Epithelial cell of proximal tubule (primary cell): ENCODE measurements around the gene FMNL1. TPM values are rescaled to one million over a fixed set of nuclear protein-coding genes. Genes with fewer than 3 reads are reported as not detected.

ENCODE experiments used
- DNase-seq: peaks from one replicate; pipeline ENCODE4 v3.0.0-alpha.2; 2011; ENCODE audit warnings: low read depth
- H3K4me3 ChIP-seq: 2 replicates; pipeline ENCODE4 v1.5.1; 2011; ENCODE audit warnings: low read depth, mild to moderate bottlenecking, low read length
- total RNA-seq: library from RNA; depleted of rRNA; stranded (reverse); fragments of >200 nt; gene quantifications from 2 replicates; pipeline ENCODE4 v1.2.3, GENCODE V29; 2015
- TF ChIP-seq, protein P1 (sequence below): conservative IDR thresholded peaks from 2 replicates; pipeline ENCODE4 v1.5.1; 2012; ENCODE audit warnings: low read depth, mild to moderate bottlenecking, low read length

FMNL1 gene
- total RNA-seq, 1 donor from 2014 or later, result 5.7 TPM

DNA sequence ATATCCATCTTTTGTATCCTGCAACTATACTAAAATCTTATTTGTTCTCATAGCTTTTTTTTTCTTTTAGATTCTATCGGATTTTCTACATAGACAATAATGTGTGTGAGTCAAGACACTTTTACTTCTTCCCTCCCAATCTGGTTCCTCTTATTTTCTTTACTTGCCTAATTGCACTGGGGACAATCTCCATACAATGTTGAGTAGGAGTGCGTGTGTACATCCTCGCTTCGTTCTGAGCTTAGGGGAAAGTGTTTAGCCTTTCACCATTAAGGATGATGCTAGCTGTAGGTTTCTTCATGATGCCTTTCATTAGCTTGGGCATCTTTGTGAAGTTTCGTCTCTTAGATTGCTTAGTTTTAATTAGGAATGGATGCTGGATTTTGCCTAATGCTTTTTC is 37.3 kb downstream of the FMNL1 start:
- TF ChIP-seq, protein P1, sequence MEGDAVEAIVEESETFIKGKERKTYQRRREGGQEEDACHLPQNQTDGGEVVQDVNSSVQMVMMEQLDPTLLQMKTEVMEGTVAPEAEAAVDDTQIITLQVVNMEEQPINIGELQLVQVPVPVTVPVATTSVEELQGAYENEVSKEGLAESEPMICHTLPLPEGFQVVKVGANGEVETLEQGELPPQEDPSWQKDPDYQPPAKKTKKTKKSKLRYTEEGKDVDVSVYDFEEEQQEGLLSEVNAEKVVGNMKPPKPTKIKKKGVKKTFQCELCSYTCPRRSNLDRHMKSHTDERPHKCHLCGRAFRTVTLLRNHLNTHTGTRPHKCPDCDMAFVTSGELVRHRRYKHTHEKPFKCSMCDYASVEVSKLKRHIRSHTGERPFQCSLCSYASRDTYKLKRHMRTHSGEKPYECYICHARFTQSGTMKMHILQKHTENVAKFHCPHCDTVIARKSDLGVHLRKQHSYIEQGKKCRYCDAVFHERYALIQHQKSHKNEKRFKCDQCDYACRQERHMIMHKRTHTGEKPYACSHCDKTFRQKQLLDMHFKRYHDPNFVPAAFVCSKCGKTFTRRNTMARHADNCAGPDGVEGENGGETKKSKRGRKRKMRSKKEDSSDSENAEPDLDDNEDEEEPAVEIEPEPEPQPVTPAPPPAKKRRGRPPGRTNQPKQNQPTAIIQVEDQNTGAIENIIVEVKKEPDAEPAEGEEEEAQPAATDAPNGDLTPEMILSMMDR, result no peak
- DNase-seq, result no peak
- H3K4me3 ChIP-seq, result no peak overlapping the region

DNA sequence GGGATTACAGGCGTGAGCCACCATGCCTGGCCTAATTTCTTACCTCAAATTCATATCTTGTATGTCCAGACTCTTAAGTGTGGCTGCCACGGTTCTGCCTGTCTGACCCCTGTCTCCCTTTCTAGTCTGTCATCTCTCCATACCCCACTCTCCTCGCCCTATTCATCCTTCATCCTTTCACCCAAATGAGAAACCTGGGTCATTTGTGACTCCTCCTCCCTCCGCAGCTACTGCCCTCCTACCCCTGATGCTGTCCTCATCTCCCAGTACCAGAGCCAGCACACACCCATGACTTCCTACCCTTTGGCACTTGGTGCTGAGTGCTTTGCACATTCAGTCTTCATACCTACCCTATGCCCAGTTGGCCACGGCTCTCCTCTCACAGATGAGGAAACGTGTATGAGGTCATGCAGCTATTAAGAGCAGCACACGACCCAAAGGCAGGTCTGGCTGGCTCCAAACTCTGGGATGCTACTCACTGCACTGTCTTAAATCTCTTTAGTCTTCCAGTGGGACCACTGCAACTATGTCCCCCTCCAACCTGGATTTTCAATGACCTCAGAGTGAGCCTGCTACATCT is 38.6 kb downstream of the FMNL1 start:
- TF ChIP-seq, protein P1, result no peak
- no peak for DNase-seq
- no peak overlapping the region for H3K4me3 ChIP-seq

DNA sequence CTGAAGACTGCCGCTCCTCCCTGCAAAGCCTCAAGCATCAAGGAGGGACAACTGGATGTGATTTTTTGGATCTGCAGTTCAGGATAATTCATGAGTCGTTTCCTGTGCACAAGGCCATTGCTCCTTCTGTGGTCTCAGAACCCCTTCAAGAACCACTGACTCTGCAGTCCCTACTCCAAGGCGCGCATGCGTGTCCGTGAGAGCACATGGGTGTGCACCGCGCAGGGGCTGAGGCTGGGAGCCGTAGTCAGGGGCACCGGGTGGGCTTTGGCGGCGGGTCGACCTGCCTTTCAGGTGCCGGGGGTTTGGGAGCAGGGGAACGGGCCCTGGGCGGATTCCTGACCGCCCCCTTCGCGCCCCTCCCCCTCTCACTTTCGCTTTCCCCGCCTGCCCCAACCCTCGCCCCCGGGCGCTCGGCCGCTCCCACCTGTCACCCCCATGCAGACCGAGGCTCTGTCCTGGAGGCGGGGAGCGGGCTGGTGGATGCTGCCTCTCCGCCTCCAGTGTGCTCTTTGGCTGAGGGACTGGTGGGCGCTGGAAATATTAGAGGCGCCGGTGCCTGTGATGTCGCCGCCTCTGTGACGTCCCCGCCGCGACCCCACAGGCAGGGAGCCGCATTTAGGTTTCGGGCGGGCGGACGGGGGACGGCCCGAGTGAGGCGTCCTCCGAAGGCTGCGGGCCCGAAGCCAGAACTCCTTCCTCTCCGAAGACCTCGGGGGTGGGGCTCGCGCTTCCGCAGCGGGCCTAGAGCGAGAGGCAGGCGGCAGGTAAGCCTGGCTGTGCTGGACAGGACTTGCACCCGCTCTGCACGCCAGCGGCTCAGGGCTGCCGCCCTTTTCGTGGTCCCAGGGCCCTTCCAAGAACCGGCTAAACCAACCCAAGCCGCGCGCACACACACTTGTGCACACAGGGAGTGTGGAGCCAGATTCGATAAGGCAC is 40.2 kb downstream of the FMNL1 start, which contains the start of gene SPATA32:
Gene SPATA32, minus strand, starts transcription at position 518 of the 939 bp plus-strand sequence. Its CDS starts 78 bp downstream, at position 440.
- TF ChIP-seq, protein P1, result no peak
- H3K4me3 ChIP-seq, result peak within 1 kb of the TSS; percentile 54
- DNase-seq, result no peak

DNA sequence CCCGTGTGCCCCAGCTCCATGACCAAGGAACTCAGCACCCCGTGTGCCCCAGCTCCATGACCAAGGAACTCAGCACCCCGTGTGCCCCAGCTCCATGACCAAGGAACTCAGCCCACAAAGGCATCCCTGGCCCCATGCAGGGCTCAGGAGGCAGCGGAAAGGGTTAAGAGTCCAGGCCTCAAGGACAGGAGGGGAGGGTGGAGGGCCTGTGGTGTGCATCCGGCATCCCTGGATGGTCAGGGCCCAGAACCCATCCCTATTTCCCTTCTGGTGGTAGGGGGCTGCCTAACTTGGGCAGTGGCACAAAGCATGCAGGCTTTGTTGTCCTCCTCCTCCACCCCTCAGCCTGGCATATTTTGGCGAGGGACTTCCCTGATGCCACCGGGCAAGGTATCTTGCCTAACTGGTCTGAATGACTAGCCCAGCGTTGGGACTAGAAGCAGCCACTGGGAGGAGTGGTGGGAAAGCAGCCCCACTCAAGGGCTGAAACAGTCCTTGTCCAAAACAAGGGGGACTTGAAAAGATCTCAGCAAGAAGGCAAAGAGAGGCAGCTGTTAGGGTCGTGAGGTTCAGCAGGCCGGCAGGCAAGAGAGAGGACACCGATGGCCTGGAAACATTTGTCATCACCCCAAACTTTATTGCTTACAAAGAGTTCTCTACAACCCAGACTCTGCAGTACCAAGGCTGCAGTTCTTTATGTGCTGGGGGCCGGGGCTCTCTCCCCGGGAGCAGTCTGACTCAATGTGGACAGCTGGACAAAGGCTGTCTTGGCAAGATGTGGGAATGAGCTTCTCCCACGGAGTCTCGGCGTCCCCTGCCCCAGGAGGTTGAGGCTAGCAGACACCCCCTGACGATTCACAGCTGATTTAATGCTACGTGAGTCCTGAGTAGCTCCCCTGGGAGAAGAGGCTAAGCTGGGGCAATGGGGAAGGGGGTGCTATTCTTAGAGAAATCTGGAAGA is 41.1 kb downstream of the FMNL1 start:
- H3K4me3 ChIP-seq, result no peak overlapping the region
- no peak for DNase-seq
- TF ChIP-seq, protein P1, result no peak

DNA sequence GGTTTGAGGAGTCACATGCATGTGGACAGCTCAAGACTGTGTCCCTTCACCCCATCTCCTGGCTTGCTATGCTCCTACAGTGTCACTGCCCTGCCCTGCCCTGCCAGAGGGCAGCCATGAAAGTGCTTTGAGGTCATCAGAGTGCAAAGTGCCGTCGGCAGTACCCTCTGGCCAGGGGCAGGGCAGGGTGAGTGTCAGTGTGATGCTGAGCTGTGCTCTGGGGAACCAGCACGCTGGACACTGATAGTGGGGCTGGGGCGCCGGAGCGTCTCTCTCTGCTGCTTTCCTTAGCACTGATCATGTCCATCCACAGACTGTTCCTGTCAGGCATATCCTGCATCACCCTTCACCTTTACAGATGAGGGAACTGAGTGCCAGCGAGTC is 41.8 kb downstream of the FMNL1 start:
- H3K4me3 ChIP-seq, result no peak overlapping the region
- TF ChIP-seq, protein P1, result no peak
- no peak for DNase-seq

DNA sequence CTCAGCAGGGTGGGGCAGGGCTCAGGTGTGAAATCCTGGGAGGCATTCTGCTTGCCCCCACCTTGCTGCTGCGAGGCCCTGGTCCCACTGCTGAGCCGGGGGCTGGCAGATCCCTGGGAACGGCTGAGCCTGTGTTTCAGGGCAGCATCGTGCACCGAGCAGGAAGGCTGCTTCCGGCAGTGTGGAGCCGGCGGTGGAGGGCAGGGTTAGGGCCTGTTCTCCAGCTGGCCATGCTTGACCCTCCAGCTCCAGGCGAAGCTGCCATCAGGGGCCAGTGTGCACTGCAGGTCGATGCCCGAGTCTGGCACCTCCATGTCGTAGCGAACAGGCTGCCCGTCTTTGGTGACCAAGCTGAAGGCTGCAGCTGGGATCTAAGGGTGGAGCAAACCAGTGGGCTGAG is 42.7 kb downstream of the FMNL1 start:
- DNase-seq, result no peak
- TF ChIP-seq, protein P1, result no peak
- H3K4me3 ChIP-seq, result no peak overlapping the region
